Heart left ventricle (tissue), 16 donors: Measurements from ENCODE around the gene MCC. TPM values are rescaled to one million over a fixed set of nuclear protein-coding genes. Genes with fewer than 3 reads are reported as not detected.

ENCODE experiments used
- ATAC-seq, 4 donors: fragments of 200-7000 bp; cut with Tn5 transposase; one replicate each; pipeline ENCODE4 v1.9.1; 2020 to 2022; ENCODE audit warnings: moderate library complexity in 4 of 4, mild to moderate bottlenecking in 3 of 4, moderate number of reproducible peaks in 1 of 4
- DNase-seq, 5 donors: peaks; one replicate each; pipeline ENCODE4 v3.0.0-alpha.2; 2020
- H3K27ac ChIP-seq, 12 donors: fragments of 200-600 bp; sonication (generic) in 4 of 12; one replicate each; pipeline versions ENCODE4 v1.5.0 to v1.8.0; 2016 to 2022; ENCODE audit warnings: mild to moderate bottlenecking in 2 of 12
- H3K27me3 ChIP-seq, 9 donors: fragments of 200-600 bp; sonication (generic) in 2 of 9; one replicate each; pipeline versions ENCODE4 v1.5.1 to v1.8.0; 2016 to 2022; ENCODE audit warnings: mild to moderate bottlenecking in 3 of 9
- H3K36me3 ChIP-seq, 9 donors: fragments of 200-600 bp; sonication (generic) in 2 of 9; one replicate each; pipeline versions ENCODE4 v1.5.0 to v1.8.0; 2018 to 2022; ENCODE audit warnings: mild to moderate bottlenecking in 2 of 9
- H3K4me1 ChIP-seq, 12 donors: fragments of 200-600 bp; sonication (generic) in 4 of 12; one replicate each; pipeline versions ENCODE4 v1.5.0 to v1.8.0; 2016 to 2022; ENCODE audit warnings: mild to moderate bottlenecking in 3 of 12
- H3K4me3 ChIP-seq, 12 donors: fragments of 200-600 bp; sonication (generic) in 4 of 12; one replicate each; pipeline versions ENCODE4 v1.5.0 to v1.8.0; 2017 to 2022; ENCODE audit warnings: mild to moderate bottlenecking in 9 of 12, moderate library complexity in 4 of 12
- H3K9me3 ChIP-seq, 12 donors: fragments of 200-600 bp; sonication (generic) in 4 of 12; one replicate each; pipeline versions ENCODE4 v1.5.0 to v1.8.0; 2016 to 2022; ENCODE audit warnings: mild to moderate bottlenecking in 1 of 12
- POLR2A ChIP-seq, 2 donors: fragments of 450-650 bp; IDR thresholded peaks; one replicate each; pipeline ENCODE4 v1.6.1; 2017; ENCODE audit warnings: antibody characterized with exemption in 2 of 2, mild to moderate bottlenecking in 2 of 2, moderate library complexity in 2 of 2
- WGBS, 4 donors: extraction: QIAGEN DNeasy Blood & Tissue Kit in 2 of 4; methylation state at CpG; one replicate each; pipeline versions ENCODE4 v1.1.5 to v1.1.7; 2013 to 2018; 5-methylcytosine and 5-hydroxymethylcytosine counted together
- intact Hi-C, 10 donors: fragments of 100-400 bp; cut with DNase I; formaldehyde crosslinking; loops; one replicate each; pipeline versions ENCODE4 v1.11.1 to v1.14.2; 2022
- polyA plus RNA-seq, 2 donors: library from polyadenylated mRNA; stranded (reverse); fragments of 200-250 nt; gene quantifications; one replicate each; pipeline ENCODE4 v1.2.3, GENCODE V29; 2013
- total RNA-seq, 9 donors: library from RNA; depleted of rRNA in 2 of 9; stranded (reverse); fragments of >200 nt in 2 of 9; fragmentation: NEBNext Ultra II Directional in 3 of 9; extraction: Animal tissue kit (Norgen Biotek cat#: 25700) in 3 of 9; gene quantifications; one replicate each; pipeline versions ENCODE4 v1.1.0 to v1.2.4, GENCODE V29; 2016 to 2023
- TF ChIP-seq, protein P1 (sequence below), 12 donors: fragments of 200-600 bp; sonication (generic) in 4 of 12; IDR thresholded peaks; one replicate each; pipeline versions ENCODE4 v1.5.0 to v1.8.0; 2018 to 2022; ENCODE audit warnings: antibody characterized with exemption in 12 of 12, mild to moderate bottlenecking in 5 of 12
- donor health status: ischemic (EF 13 %, LVEDD 7.1; RV severe dilation, severe dysfunction).
- donor health status: healthy with polysubstance abuse.
- donor health status: DM: no; HTN: yes; CAD: no.
- donor health status: DM: no; HTN: no; CAD: no.
- donor health status: ischemic (EF 25% LVEDD 6.9; RV normal size, moderate dysfunction).
- donor health status: ischemic (EF 25% LVEDD 5.7; RV mildly dilated, moderate dysfunction).
- donor health status: healthy.
- donor health status: DM: yes; HTN: yes; CAD: no.
- donor health status: ischemic (EF 35%, LVEDD 5.7; RV mildly dilated, moderate dysfunction).
- donor health status: nonischemic (EF 11% LVEDD 7.7; RV severe dilation, severe dysfunction).
- donor health status: DM: yes; HTN: yes; CAD: no.
- donor health status: PGD.
- donor health status: ischemic (EF 29% LVEDD 5.4; RV normal size, mild dysfunction).
- donor health status: nonischemic (EF 23%, LVEDD 6.1; RV moderate dilation, normal function).

Gene MCC
- total and polyA plus RNA-seq, 11 donors = 6.1 to 33.8 (median 24.3) TPM

- ATAC-seq = no peak
- TF ChIP-seq, protein P1, sequence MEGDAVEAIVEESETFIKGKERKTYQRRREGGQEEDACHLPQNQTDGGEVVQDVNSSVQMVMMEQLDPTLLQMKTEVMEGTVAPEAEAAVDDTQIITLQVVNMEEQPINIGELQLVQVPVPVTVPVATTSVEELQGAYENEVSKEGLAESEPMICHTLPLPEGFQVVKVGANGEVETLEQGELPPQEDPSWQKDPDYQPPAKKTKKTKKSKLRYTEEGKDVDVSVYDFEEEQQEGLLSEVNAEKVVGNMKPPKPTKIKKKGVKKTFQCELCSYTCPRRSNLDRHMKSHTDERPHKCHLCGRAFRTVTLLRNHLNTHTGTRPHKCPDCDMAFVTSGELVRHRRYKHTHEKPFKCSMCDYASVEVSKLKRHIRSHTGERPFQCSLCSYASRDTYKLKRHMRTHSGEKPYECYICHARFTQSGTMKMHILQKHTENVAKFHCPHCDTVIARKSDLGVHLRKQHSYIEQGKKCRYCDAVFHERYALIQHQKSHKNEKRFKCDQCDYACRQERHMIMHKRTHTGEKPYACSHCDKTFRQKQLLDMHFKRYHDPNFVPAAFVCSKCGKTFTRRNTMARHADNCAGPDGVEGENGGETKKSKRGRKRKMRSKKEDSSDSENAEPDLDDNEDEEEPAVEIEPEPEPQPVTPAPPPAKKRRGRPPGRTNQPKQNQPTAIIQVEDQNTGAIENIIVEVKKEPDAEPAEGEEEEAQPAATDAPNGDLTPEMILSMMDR (IDR thresholded peaks at IDR 0.05) = no peak
- TF ChIP-seq POLR2A (IDR thresholded peaks at IDR 0.05) = no peak
- 82 to 91% (median 85%) methylated on average over 3 of the region's 3 CpGs for WGBS, 4 donors
- no peaks in the 10 kb centered on the region for H3K9me3 ChIP-seq
- peak overlapping the region in 8 of 12 donors; percentile 36 to 86 (median 82) for H3K27ac ChIP-seq
- no peaks in the 10 kb centered on the region for H3K36me3 ChIP-seq
- no peak for DNase-seq
- intact Hi-C loops = loop anchor here in 4 of 10 donors (5.0 to 10.0 kb wide), 3 partner anchors 36 to 78 kb away; no protein-coding TSS in a partner anchor
- H3K4me3 ChIP-seq = no peak overlapping the region
- peaks cover 5 to 89% (median 60%) of the 10 kb centered on the region in 12 donors for H3K4me1 ChIP-seq
- H3K27me3 ChIP-seq = no peaks in the 10 kb centered on the region
These were observed 271.7 kb downstream of the MCC start for GRCh38 chr5:113216545-113216944.

DNA sequence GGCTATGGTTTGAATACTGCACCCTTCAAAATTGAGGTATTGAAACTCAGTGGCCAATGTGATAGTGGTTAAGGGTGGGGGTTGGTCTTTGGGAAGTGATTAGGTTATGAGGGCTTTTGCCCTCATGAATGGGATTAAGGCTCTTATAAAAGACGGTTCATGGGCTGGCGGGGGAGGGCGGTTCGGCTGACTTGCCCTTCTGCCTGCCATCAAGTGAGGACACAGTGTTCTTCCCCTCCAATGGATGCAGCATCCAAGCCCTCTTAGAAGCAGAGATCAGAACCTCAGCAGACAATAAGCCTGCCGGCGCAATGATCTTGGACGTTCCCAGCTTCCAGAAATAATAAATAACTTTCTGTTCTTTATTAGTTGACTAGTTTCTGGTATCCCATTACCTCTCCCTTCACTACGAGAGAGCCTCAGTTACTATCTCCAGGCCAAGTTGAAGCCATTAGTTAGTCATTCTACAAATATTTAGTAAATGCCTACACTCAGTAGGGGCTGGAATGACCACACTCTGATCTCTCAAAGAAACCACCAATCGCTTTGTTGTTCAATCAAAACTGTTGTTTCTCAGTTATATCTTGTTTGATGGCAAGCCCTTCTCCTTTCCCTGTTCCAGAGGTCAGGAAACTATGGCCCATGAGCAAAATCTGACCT, 272.7 kb downstream of the MCC start:
- no peak for DNase-seq
- no peak for ATAC-seq
- intact Hi-C loops = loop anchor here in 4 of 10 donors (5.0 to 10.0 kb wide), 3 partner anchors 37 to 79 kb away; no protein-coding TSS in a partner anchor
- Histone ChIP-seq H3K4me3 (no peak overlapping the region), H3K36me3 (no peaks in the 10 kb centered on the region), H3K9me3 (no peaks in the 10 kb centered on the region), H3K4me1 (peaks cover 5 to 85% (median 57%) of the 10 kb centered on the region in 12 donors), H3K27me3 (no peaks in the 10 kb centered on the region), H3K27ac (no peak overlapping the region)
- WGBS, 4 donors = 91 to 97% (median 94%) methylated on average over 9 of the region's 9 CpGs
- TF ChIP-seq, protein P1 (IDR thresholded peaks at IDR 0.05) = no peak
- TF ChIP-seq POLR2A (IDR thresholded peaks at IDR 0.05) = no peak

DNA sequence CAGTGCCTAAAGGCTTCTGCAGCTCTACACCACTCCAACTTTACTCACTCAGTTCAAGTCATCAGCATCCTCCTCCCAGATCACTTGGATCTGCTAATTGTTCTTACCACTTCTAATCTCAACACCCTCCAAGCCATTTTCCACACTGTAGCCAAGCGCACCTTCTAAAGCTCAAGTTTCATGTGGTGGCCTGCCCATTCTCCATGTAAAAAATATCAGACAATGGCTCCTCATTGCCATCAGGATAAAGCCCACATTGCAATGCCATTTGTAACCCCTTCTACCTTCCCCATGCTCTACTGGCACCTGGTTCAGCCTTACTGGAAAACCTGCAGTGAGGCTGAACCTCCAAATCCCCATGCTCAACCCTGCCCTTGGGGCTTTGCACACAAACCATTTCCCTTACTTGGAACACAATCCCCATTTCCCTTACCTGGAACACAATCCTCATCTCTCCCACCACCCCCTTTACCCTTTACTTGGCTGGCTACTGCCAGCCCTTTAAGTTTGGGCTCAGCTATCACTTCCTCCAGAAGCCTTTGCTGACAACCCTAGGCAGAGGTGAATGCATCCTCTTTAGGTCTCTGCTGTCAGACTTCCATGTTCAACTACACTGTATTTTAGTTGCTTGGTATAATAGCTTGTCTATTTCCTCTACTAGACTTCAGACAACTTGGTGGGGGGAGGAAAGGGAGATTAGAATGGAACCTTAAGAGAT, 273.5 kb downstream of the MCC start:
- Histone ChIP-seq H3K9me3 (no peaks in the 10 kb centered on the region), H3K27ac (no peak overlapping the region), H3K27me3 (no peaks in the 10 kb centered on the region), H3K36me3 (no peaks in the 10 kb centered on the region), H3K4me3 (no peak overlapping the region), H3K4me1 (peaks cover 5 to 85% (median 57%) of the 10 kb centered on the region in 12 donors)
- WGBS, 4 donors = 88 to 97% (median 93%) methylated on average over 1 of the region's 1 CpG
- no peak for DNase-seq
- intact Hi-C loops = loop anchor here in 5 of 10 donors (5.0 to 10.0 kb wide), 4 partner anchors 38 to 172 kb away; no protein-coding TSS in a partner anchor
- ATAC-seq = no peak
- TF ChIP-seq, protein P1 (IDR thresholded peaks at IDR 0.05) = no peak
- no peak for TF ChIP-seq POLR2A (IDR thresholded peaks at IDR 0.05)
